K562 (cell line): ENCODE results near the gene TOGARAM2. TPM values are rescaled to one million over a fixed set of nuclear protein-coding genes. Genes with fewer than 3 reads are reported as not detected.

ENCODE experiments used
- ATAC-seq: fragments of 200-7000 bp; cut with Tn5 transposase; 3 replicates; pipeline ENCODE4 v1.9.1; 2020; ENCODE audit warnings: moderate library complexity
- BruUV-seq: library from RNA; stranded (reverse); fragments of 400-500 nt; replicated peaks from 2 replicates; lab custom pipeline; 2021; lab: Mats Ljungman, UMichigan
- CTCF ChIA-PET: fragments of 300-600 bp; formaldehyde crosslinking; extraction: SDS; loops from one replicate; lab custom pipeline; 2021; ENCODE audit warnings: low intra/inter-chr PET ratio; lab: Yijun Ruan, JAX
- POLR2A ChIA-PET: fragments of 300-600, 350-650 bp; sonication (Branson Sonifier 250); formaldehyde crosslinking; extraction: SDS; loops from one replicate; lab custom pipeline; 2021; ENCODE audit warnings: antibody characterized with exemption, inconsistent platforms; lab: Yijun Ruan, JAX
- DNase-seq, 4 experiments: peaks; one replicate each; pipeline versions ENCODE4 v3.0.0 to v3.0.0-alpha.2; 2011 to 2018; ENCODE audit warnings: low spot score in 3 of 4, mixed read lengths in 3 of 4; ENCODE audit errors: extremely low read depth in 1 of 4
- FAIRE-seq: peaks from 2 replicates; lab custom pipeline; 2011; peaks lifted over from hg19 to GRCh38; lab: Jason Lieb, UNC
- H2AFZ ChIP-seq: 2 replicates; pipeline ENCODE4 v1.6.0; 2011; ENCODE audit warnings: low read depth, low read length, control low read depth, inconsistent platforms
- H3K27ac ChIP-seq: fragments of 200-600 bp; 3 replicates; pipeline ENCODE4 v1.8.0; 2011; ENCODE audit warnings: low read depth, mild to moderate bottlenecking, control low read depth, inconsistent platforms, low read length, moderate library complexity, mixed read lengths; ENCODE audit errors: extremely low read depth
- H3K27me3 ChIP-seq, 2 experiments: fragments of 300-600 bp in 1 of 2; 2 replicates in 1 of 2; 3 replicates in 1 of 2; pipeline versions ENCODE4 v1.6.0 to v1.8.0; 2011; ENCODE audit warnings: inconsistent platforms in 2 of 2, low read length in 2 of 2, mild to moderate bottlenecking in 1 of 2, mixed read lengths in 1 of 2, moderate library complexity in 1 of 2; ENCODE audit not compliant: control insufficient read depth in 2 of 2, insufficient read depth in 2 of 2
- H3K36me3 ChIP-seq: fragments of 300-600 bp; 3 replicates; pipeline ENCODE4 v1.8.0; 2011; ENCODE audit warnings: mild to moderate bottlenecking, low read length, inconsistent platforms; ENCODE audit not compliant: control insufficient read depth, insufficient read depth
- H3K4me1 ChIP-seq, 2 experiments: fragments of 200-600 bp in 1 of 2; replicated peaks in 1 of 2; 2 replicates in 1 of 2; 3 replicates in 1 of 2; pipeline versions ENCODE4 v1.5.1 to v1.8.0; 2011; ENCODE audit warnings: inconsistent platforms in 2 of 2, low read length in 2 of 2, mild to moderate bottlenecking in 1 of 2, mixed read lengths in 1 of 2, moderate library complexity in 1 of 2; ENCODE audit not compliant: control insufficient read depth in 2 of 2, insufficient read depth in 2 of 2
- H3K4me2 ChIP-seq: 2 replicates; pipeline ENCODE4 v1.6.1; 2011; ENCODE audit warnings: low read length, control low read depth, inconsistent platforms, mixed read lengths; ENCODE audit not compliant: insufficient read depth
- H3K4me3 ChIP-seq: fragments of 200-600 bp; sonication (generic), shearing (Covaris generic); 2 replicates; pipeline ENCODE4 v1.5.1; 2016; ENCODE audit warnings: control low read depth, inconsistent platforms
- H3K79me2 ChIP-seq: fragments of 200-600 bp; 3 replicates; pipeline ENCODE4 v1.8.0; 2011; ENCODE audit warnings: low read length, inconsistent platforms; ENCODE audit not compliant: control insufficient read depth, insufficient read depth
- H3K9ac ChIP-seq, 2 experiments: 2 replicates each; pipeline versions ENCODE4 v1.6.0 to v1.6.1; 2011; ENCODE audit warnings: low read depth in 2 of 2, low read length in 2 of 2, control low read depth in 1 of 2, inconsistent platforms in 1 of 2, mild to moderate bottlenecking in 1 of 2, mixed read lengths in 1 of 2; ENCODE audit not compliant: insufficient read depth in 1 of 2
- H3K9me1 ChIP-seq: one replicate; pipeline ENCODE4 v1.6.0; 2011; ENCODE audit warnings: inconsistent platforms, mild to moderate bottlenecking, low read length, moderate library complexity; ENCODE audit not compliant: control insufficient read depth, insufficient read depth
- H3K9me3 ChIP-seq: replicated peaks from 2 replicates; pipeline ENCODE4 v1.5.1; 2011; ENCODE audit warnings: low read depth, low read length, inconsistent platforms; ENCODE audit not compliant: control insufficient read depth, insufficient read depth
- H4K20me1 ChIP-seq: replicated peaks from 2 replicates; pipeline ENCODE4 v1.6.1; 2011; ENCODE audit warnings: low read length, inconsistent platforms, mixed read lengths; ENCODE audit not compliant: control insufficient read depth, insufficient read depth
- C11orf30 ChIP-seq: fragments of 450-650 bp; IDR thresholded peaks from 2 replicates; pipeline ENCODE4 v1.6.1; 2016; ENCODE audit warnings: low read depth, mild to moderate bottlenecking
- CBX3 ChIP-seq, 2 experiments: IDR thresholded peaks; 1 replicate in 1 of 2; 2 replicates in 1 of 2; pipeline ENCODE4 v1.6.1; 2012; ENCODE audit warnings: inconsistent platforms in 2 of 2, low read length in 2 of 2, borderline replicate concordance in 1 of 2, control low read depth in 1 of 2
- ETV5 ChIP-seq: sonication (generic); formaldehyde crosslinking; IDR thresholded peaks from 2 replicates; pipeline ENCODE4 v1.4.0; 2020; ENCODE audit warnings: low read depth, mild to moderate bottlenecking, missing genetic modification reagents
- FOXP1 ChIP-seq: sonication (generic); formaldehyde crosslinking; IDR thresholded peaks from 2 replicates; pipeline ENCODE4 v1.8.0; 2022; ENCODE audit warnings: mild to moderate bottlenecking, missing genetic modification reagents
- PBX2 ChIP-seq, 2 experiments: IDR thresholded peaks in 1 of 2; conservative IDR thresholded peaks in 1 of 2; 2 replicates each; pipeline ENCODE4 v1.6.1; 2016; ENCODE audit warnings: low read depth in 2 of 2, mild to moderate bottlenecking in 1 of 2, missing compliant biosample characterization in 1 of 2, missing genetic modification characterization in 1 of 2, moderate library complexity in 1 of 2
- RBM39 ChIP-seq: fragments of 200-400 bp; formaldehyde crosslinking; optimal IDR thresholded peaks from 2 replicates; pipeline ENCODE3; 2018; ENCODE audit warnings: low read depth, low read length
- SOX6 ChIP-seq: fragments of 450-650 bp; IDR thresholded peaks from 2 replicates; pipeline ENCODE4 v1.6.1; 2014; ENCODE audit warnings: mild to moderate bottlenecking
- ZNF316 ChIP-seq: fragments of 450-650 bp; IDR thresholded peaks from 2 replicates; pipeline ENCODE4 v1.6.1; 2016
- ZNF347 ChIP-seq: fragments of 450-650 bp; formaldehyde crosslinking; IDR thresholded peaks from 2 replicates; pipeline ENCODE4 v1.4.0; 2020; ENCODE audit warnings: low read depth, mild to moderate bottlenecking, moderate library complexity
- WGBS: fragments of 100-300 bp; shearing (Covaris generic); methylation state at CpG from one replicate; pipeline ENCODE4 v1.1.6; 2016; ENCODE audit warnings: low coverage, mixed read lengths; ENCODE audit not compliant: insufficient coverage; ENCODE audit errors: missing lambda C conversion rate; 5-methylcytosine and 5-hydroxymethylcytosine counted together
- in situ Hi-C: fragments of 300-500 bp; cut with MboI; formaldehyde crosslinking; loops from 4 replicates; pipeline ENCODE4 v1.15.0; 2018; ENCODE audit warnings: inconsistent platforms, mixed read lengths
- intact Hi-C: fragments of 100-400 bp; cut with micrococcal nuclease; formaldehyde crosslinking; loops from 2 replicates; pipeline ENCODE4 v1.14.2; 2022
- polyA plus RNA-seq, 8 experiments: library from polyadenylated mRNA; depleted of rRNA in 4 of 8; stranded (reverse) in 5 of 8; unstranded in 3 of 8; fragments of >200 nt; fragmentation: Nextera tagmentation in 2 of 8; fragmentation: Illumina TruSeq in 1 of 8; extraction: Ambion mirVana in 2 of 8; extraction: Trizol in 1 of 8; gene quantifications; 2 replicates each; pipeline versions ENCODE4 v1.2.1 to v1.2.3, GENCODE V29; 2011 to 2014; ENCODE audit warnings: inconsistent platforms in 1 of 8, missing spikeins in 1 of 8
- total RNA-seq, 7 experiments: library from RNA; depleted of rRNA in 6 of 7; stranded (reverse); fragments of >200 nt in 6 of 7; fragmentation: Illumina TruSeq in 2 of 7; extraction: Trizol in 2 of 7; gene quantifications; 2 replicates each; pipeline versions ENCODE4 v1.2.1 to v1.2.3, GENCODE V29; 2011 to 2021; ENCODE audit warnings: low replicate concordance in 1 of 7
- TF ChIP-seq, protein P1 (sequence below): fragments of 250-450 bp; sonication (Bioruptor Pico); IDR thresholded peaks from 2 replicates; pipeline ENCODE4 v1.5.0; 2020; ENCODE audit warnings: mild to moderate bottlenecking, borderline replicate concordance
- TF ChIP-seq, protein P2 (sequence below): sonication (generic); formaldehyde crosslinking; IDR thresholded peaks from 2 replicates; pipeline ENCODE4 v1.8.0; 2022; ENCODE audit warnings: mild to moderate bottlenecking, missing genetic modification reagents

Gene TOGARAM2
- total and polyA plus RNA-seq, 9 of the 15 experiments (the other 6 are each of a cell fraction or from before 2014, with no cell fraction given), result not detected

DNA sequence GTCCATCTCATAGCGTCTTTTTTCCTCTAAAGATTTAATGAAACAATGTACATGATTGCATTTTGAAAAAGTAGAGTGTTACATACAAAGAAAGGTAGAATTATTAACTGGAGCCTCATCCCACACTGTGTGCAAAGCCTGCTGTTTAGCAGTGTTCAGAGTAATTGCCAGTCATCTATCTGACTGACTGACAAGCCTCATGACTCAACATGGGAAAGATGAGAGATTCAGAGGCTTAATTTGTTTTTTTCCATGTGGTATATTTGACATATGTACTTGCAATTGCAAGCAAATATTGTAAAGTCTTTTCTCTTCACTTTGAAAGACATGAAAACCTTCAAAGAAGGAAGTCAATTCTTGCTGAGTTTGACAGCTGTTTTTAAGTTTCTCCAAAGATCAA is 78.5 kb downstream of the TOGARAM2 start (continued):
- TF ChIP-seq PBX2 (CRISPR knock-in tag; IDR thresholded peaks at IDR 0.05; ENCODE audit: low read depth) (no peak), PBX2 (tag; conservative IDR thresholded peaks at IDR 0.05; ENCODE audit: low read depth) (0 out of 2 replicates have a peak, but pooled peaks have one; percentile 34)

DNA sequence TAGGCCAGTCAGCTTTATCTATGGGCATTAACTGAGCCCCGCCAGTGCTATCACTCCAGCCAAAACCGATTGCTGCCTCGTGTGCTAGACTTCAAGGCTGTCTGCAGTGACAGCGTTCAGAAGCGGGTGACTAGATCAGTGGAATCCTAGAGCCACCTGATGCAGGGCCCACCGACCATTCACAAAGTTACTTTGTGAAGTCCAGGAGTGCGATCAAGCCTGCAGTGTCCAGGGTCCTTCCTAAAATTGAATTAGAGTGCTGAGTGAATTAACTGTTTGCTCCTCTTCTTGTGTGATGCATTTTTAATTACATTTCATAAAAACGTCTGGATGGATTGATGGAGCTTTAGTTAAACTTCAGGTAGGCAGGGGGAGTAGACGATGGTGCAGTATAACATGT is 79.3 kb downstream of the TOGARAM2 start:
- ChIA-PET CTCF (no interaction called here), POLR2A (no interaction called here)
- no peak overlapping the region for H2AFZ ChIP-seq
- no peak overlapping the region for H3K4me2 ChIP-seq
- intact Hi-C loops, result no loop called here
- H3K4me1 ChIP-seq, result no peaks in the 10 kb centered on the region
- TF ChIP-seq ZNF316 (peak; percentile 39; the same call in 1 of the 2 replicates), RBM39 (no peak), ETV5 (CRISPR knock-in tag) (no peak), ZNF347 (CRISPR knock-in tag) (no peak), FOXP1 (CRISPR knock-in tag) (no peak), SOX6 (no peak), CBX3 (IDR thresholded peaks at IDR 0.05; ENCODE audit: borderline replicate concordance in 1 of 2, low read length in 2 of 2) (no peak), C11orf30 (peak; percentile 17; the same call in 1 of the 2 replicates)
- TF ChIP-seq, protein P1, sequence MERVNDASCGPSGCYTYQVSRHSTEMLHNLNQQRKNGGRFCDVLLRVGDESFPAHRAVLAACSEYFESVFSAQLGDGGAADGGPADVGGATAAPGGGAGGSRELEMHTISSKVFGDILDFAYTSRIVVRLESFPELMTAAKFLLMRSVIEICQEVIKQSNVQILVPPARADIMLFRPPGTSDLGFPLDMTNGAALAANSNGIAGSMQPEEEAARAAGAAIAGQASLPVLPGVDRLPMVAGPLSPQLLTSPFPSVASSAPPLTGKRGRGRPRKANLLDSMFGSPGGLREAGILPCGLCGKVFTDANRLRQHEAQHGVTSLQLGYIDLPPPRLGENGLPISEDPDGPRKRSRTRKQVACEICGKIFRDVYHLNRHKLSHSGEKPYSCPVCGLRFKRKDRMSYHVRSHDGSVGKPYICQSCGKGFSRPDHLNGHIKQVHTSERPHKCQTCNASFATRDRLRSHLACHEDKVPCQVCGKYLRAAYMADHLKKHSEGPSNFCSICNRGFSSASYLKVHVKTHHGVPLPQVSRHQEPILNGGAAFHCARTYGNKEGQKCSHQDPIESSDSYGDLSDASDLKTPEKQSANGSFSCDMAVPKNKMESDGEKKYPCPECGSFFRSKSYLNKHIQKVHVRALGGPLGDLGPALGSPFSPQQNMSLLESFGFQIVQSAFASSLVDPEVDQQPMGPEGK, result no peak
- TF ChIP-seq, protein P2, sequence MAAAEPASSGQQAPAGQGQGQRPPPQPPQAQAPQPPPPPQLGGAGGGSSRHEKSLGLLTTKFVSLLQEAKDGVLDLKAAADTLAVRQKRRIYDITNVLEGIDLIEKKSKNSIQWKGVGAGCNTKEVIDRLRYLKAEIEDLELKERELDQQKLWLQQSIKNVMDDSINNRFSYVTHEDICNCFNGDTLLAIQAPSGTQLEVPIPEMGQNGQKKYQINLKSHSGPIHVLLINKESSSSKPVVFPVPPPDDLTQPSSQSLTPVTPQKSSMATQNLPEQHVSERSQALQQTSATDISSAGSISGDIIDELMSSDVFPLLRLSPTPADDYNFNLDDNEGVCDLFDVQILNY (CRISPR knock-in tag), result no peak
- peaks cover 27 to 60% of the 10 kb centered on the region in 2 experiments; a peak in 4 of 5 replicates for H3K27me3 ChIP-seq
- H4K20me1 ChIP-seq, result no peaks in the 10 kb centered on the region; the same call in 1 of the 2 replicates
- H3K79me2 ChIP-seq, result no peaks in the 10 kb centered on the region
- H3K4me3 ChIP-seq, result no peak overlapping the region
- BruUV-seq, result no TSS peak
- no peaks in the 10 kb centered on the region for H3K36me3 ChIP-seq
- H3K9ac ChIP-seq, result no peak overlapping the region
- FAIRE-seq, result no peak
- no peaks in the 10 kb centered on the region for H3K9me3 ChIP-seq
- H3K9me1 ChIP-seq, result peaks cover 3% of the 10 kb centered on the region
- no peak for DNase-seq
- 4% methylated on average over 9 of the region's 9 CpGs for WGBS
- no peak overlapping the region for H3K27ac ChIP-seq
- ATAC-seq, result no peak
- in situ Hi-C loops, result no loop called here
